ENCODE measurements around the gene EXOC6B.

The EXOC6B gene

GRCh38 chr2:72157871-72158771 lies 667.7 kb downstream of the EXOC6B start:
- no peak for DNase-seq (ENCODE audit: low spot score)

GRCh38 chr2:72156872-72157271 lies 669.0 kb downstream of the EXOC6B start:
- DNase-seq (ENCODE audit: low spot score), result no peak

- no peak for DNase-seq (ENCODE audit: low spot score)
These were observed 670.1 kb downstream of the EXOC6B start for GRCh38 chr2:72155737-72156136.

- no peak for DNase-seq (ENCODE audit: low spot score)
These were observed 670.7 kb downstream of the EXOC6B start for GRCh38 chr2:72155151-72155550.

GRCh38 chr2:72154386-72154975 lies 671.4 kb downstream of the EXOC6B start:
- no peak for DNase-seq (ENCODE audit: low spot score)

GRCh38 chr2:72153924-72154323 lies 671.9 kb downstream of the EXOC6B start:
- DNase-seq (ENCODE audit: low spot score), result no peak

GRCh38 chr2:72153026-72153791 lies 672.6 kb downstream of the EXOC6B start:
- DNase-seq (ENCODE audit: low spot score), result no peak

GRCh38 chr2:72150861-72151356 lies 674.9 kb downstream of the EXOC6B start:
- DNase-seq (ENCODE audit: low spot score), result no peak

GRCh38 chr2:72150157-72150860 lies 675.5 kb downstream of the EXOC6B start:
- DNase-seq (ENCODE audit: low spot score), result peak; percentile 81

- peak; percentile 8 for DNase-seq (ENCODE audit: low spot score)
These were observed 676.2 kb downstream of the EXOC6B start for GRCh38 chr2:72149556-72150156.

- DNase-seq (ENCODE audit: low spot score), result peak; percentile 46
These were observed 676.8 kb downstream of the EXOC6B start for GRCh38 chr2:72148837-72149555.

- no peak for DNase-seq (ENCODE audit: low spot score)
These were observed 677.6 kb downstream of the EXOC6B start for GRCh38 chr2:72148003-72148836.

- DNase-seq (ENCODE audit: low spot score), result no peak
These were observed 678.4 kb downstream of the EXOC6B start, which contains the start of gene CYP26B1 for GRCh38 chr2:72147303-72147971. TSS of gene CYP26B1 (minus strand) at chr2:72147862. CDS start at chr2:72147834, 28 bp downstream.

GRCh38 chr2:72146347-72147302 lies 679.2 kb downstream of the EXOC6B start:
- no peak for DNase-seq (ENCODE audit: low spot score)

GRCh38 chr2:72145658-72146329 lies 680.0 kb downstream of the EXOC6B start:
- no peak for DNase-seq (ENCODE audit: low spot score)

- peak; percentile 62 for DNase-seq (ENCODE audit: low spot score)
These were observed 680.6 kb downstream of the EXOC6B start for GRCh38 chr2:72145289-72145657.

- peak; percentile 81 for DNase-seq (ENCODE audit: low spot score)
These were observed 681.1 kb downstream of the EXOC6B start for GRCh38 chr2:72144632-72145288.
